ENCODE measurements around the gene GPX1. TPM values are rescaled to one million over a fixed set of nuclear protein-coding genes. Genes with fewer than 3 reads are reported as not detected.

Gene GPX1
- total RNA-seq, 1 donor from 2014 or later = 70.8 TPM

DNA sequence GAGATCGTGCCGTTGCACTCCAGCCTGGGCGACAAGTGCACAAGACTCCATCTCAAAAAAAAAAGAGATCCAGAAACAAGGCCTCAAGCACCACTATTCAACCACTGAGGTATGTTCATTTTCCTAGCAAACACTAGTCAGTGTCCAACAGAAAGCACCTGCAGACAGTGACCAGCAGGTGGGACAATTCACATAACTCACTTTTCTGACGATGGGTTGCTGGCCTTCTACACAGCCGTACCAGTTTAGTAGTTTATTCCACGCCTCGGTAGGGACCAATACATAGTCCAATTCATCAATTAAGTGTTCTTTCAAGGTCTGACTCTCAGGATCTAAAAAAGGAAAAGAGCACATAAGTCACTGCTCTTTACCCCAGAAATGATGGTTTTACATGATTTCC, 30.7 kb downstream of the GPX1 start:
- DNase-seq (ENCODE audit: low spot score) = peak; percentile 16
- Mint-ChIP-seq H3K27ac (no peak overlapping the region), H3K36me3 (peaks cover 29% of the 10 kb centered on the region), H3K9me3 (no peaks in the 10 kb centered on the region), H3K27me3 (ENCODE audit: insufficient read depth, low read depth) (no peaks in the 10 kb centered on the region), H3K4me1 (no peaks in the 10 kb centered on the region), H3K4me3 (no peak overlapping the region)
- Histone ChIP-seq H3F3A (ENCODE audit: low read depth) (no peaks in the 10 kb centered on the region), H3K36me3 (no peaks in the 10 kb centered on the region), H2AFZ (replicated peaks) (no peak overlapping the region), H3K4me2 (no peak overlapping the region), H4K20me1 (ENCODE audit: low read depth) (no peaks in the 10 kb centered on the region), H3K9ac (no peak overlapping the region), H3K4me3 (no peak overlapping the region), H3K27ac (no peak overlapping the region), H3K27me3 (no peaks in the 10 kb centered on the region), H3K79me2 (ENCODE audit: low read depth) (no peaks in the 10 kb centered on the region), H3K4me1 (no peaks in the 10 kb centered on the region), H3K9me3 (ENCODE audit: low read depth) (no peaks in the 10 kb centered on the region)
- TF ChIP-seq, protein P1, sequence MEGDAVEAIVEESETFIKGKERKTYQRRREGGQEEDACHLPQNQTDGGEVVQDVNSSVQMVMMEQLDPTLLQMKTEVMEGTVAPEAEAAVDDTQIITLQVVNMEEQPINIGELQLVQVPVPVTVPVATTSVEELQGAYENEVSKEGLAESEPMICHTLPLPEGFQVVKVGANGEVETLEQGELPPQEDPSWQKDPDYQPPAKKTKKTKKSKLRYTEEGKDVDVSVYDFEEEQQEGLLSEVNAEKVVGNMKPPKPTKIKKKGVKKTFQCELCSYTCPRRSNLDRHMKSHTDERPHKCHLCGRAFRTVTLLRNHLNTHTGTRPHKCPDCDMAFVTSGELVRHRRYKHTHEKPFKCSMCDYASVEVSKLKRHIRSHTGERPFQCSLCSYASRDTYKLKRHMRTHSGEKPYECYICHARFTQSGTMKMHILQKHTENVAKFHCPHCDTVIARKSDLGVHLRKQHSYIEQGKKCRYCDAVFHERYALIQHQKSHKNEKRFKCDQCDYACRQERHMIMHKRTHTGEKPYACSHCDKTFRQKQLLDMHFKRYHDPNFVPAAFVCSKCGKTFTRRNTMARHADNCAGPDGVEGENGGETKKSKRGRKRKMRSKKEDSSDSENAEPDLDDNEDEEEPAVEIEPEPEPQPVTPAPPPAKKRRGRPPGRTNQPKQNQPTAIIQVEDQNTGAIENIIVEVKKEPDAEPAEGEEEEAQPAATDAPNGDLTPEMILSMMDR (IDR thresholded peaks at IDR 0.05) = peak; percentile 27
- TF ChIP-seq EZH2 (IDR thresholded peaks at IDR 0.05) = no peak

DNA sequence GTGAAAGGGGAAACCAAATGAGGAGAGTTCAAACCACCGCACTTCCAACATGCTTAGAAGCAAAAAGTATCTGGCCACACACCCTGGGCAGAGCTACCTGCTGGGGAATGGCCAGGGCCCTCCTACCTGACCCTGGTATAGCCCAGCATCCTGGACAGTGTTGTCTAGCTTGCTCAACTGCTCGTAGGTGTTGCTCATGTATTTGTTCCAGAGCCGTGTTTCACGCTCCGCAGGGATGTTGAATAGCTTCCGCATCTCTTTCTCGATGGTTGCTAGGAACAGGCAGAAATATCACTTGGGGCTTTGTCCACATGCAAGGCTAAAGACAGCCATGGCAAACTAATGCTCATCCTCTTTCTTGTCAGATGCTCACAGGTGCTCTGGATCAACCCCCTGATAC, 33.4 kb downstream of the GPX1 start:
- Mint-ChIP-seq H3K27ac (no peak overlapping the region), H3K4me3 (no peak overlapping the region), H3K4me1 (no peaks in the 10 kb centered on the region), H3K36me3 (peaks cover 36% of the 10 kb centered on the region), H3K27me3 (ENCODE audit: insufficient read depth, low read depth) (no peaks in the 10 kb centered on the region), H3K9me3 (no peaks in the 10 kb centered on the region)
- Histone ChIP-seq H3K27me3 (no peaks in the 10 kb centered on the region), H4K20me1 (ENCODE audit: low read depth) (no peaks in the 10 kb centered on the region), H3K9me3 (ENCODE audit: low read depth) (no peaks in the 10 kb centered on the region), H3K79me2 (ENCODE audit: low read depth) (no peaks in the 10 kb centered on the region), H2AFZ (replicated peaks) (no peak overlapping the region), H3F3A (ENCODE audit: low read depth) (no peaks in the 10 kb centered on the region), H3K4me2 (no peak overlapping the region), H3K4me1 (no peaks in the 10 kb centered on the region), H3K36me3 (no peaks in the 10 kb centered on the region), H3K27ac (no peak overlapping the region), H3K9ac (no peak overlapping the region), H3K4me3 (no peak overlapping the region)
- TF ChIP-seq, protein P1 (IDR thresholded peaks at IDR 0.05) = no peak
- TF ChIP-seq EZH2phosphoT487 (IDR thresholded peaks at IDR 0.05) = no peak
- TF ChIP-seq EZH2 (IDR thresholded peaks at IDR 0.05) = no peak
- no peak for DNase-seq (ENCODE audit: low spot score)

DNA sequence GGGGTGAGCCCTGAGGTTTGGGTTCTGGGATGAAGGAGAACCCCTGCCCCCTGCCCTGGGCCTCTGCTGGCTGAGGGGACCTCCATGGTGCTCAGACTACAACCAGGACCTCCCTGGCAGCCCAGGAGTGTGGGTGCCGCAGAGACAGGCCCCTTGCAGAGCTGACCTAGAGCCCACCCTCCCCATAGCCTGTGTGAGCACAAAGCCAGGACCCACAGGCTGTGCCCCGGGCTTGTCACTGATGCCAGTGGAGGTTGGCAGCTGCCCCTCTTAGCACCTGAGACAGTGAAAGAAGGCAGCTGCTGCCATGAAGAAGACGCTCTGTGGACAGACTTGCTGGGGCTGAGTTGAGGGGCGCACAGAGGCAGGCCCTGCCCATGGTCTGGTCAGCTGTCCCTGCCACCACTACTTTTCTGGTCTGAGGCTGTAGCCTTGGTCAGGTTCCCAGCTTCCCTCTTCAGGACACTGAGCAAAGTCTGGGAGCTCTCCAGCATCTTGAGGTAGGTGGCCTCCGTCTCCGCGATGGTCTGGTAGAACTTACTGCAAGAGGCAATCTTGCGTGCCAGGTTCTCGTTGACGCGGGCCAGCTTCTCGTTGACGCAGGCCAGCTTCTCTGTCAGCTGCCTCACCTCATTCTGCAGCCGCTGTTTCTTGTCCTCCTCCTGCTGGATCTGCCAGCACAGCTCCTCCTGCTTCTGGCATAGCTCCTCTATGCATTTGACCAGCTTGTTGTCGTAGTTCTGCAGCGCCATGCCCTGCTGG, 41.3 kb downstream of the GPX1 start:
- Mint-ChIP-seq H3K27ac (no peak overlapping the region), H3K4me3 (no peak overlapping the region), H3K9me3 (no peaks in the 10 kb centered on the region), H3K27me3 (ENCODE audit: insufficient read depth, low read depth) (no peaks in the 10 kb centered on the region), H3K4me1 (no peaks in the 10 kb centered on the region), H3K36me3 (peaks cover 14% of the 10 kb centered on the region)
- TF ChIP-seq EZH2phosphoT487 (IDR thresholded peaks at IDR 0.05) (no peak), EZH2 (IDR thresholded peaks at IDR 0.05) (no peak)
- TF ChIP-seq, protein P1 (IDR thresholded peaks at IDR 0.05) = no peak
- H3K27ac ChIP-seq = no peak overlapping the region
- H3K4me3 ChIP-seq = no peak overlapping the region
- DNase-seq (ENCODE audit: low spot score) = no peak
- H3K4me2 ChIP-seq = no peak overlapping the region
- no peaks in the 10 kb centered on the region for H3K9me3 ChIP-seq (ENCODE audit: low read depth)
- H3K79me2 ChIP-seq (ENCODE audit: low read depth) = no peaks in the 10 kb centered on the region
- H3K36me3 ChIP-seq = no peaks in the 10 kb centered on the region
- H3K9ac ChIP-seq = no peak overlapping the region
- no peak overlapping the region for H2AFZ ChIP-seq (replicated peaks)
- no peaks in the 10 kb centered on the region for H3K27me3 ChIP-seq
- H3K4me1 ChIP-seq = no peaks in the 10 kb centered on the region
- no peaks in the 10 kb centered on the region for H4K20me1 ChIP-seq (ENCODE audit: low read depth)
- no peaks in the 10 kb centered on the region for H3F3A ChIP-seq (ENCODE audit: low read depth)
